ENCODE measurements around the gene SLC3A2. TPM values are rescaled to one million over a fixed set of nuclear protein-coding genes. Genes with fewer than 3 reads are reported as not detected.
A peak's percentile ranks its signal among the peaks of the same experiment; 100 is the strongest.

Gene SLC3A2
- total and polyA plus RNA-seq, 2 of the 13 experiments (the other 11 are each of a cell fraction or from before 2014, with no cell fraction given): 213 to 226 TPM

DNA sequence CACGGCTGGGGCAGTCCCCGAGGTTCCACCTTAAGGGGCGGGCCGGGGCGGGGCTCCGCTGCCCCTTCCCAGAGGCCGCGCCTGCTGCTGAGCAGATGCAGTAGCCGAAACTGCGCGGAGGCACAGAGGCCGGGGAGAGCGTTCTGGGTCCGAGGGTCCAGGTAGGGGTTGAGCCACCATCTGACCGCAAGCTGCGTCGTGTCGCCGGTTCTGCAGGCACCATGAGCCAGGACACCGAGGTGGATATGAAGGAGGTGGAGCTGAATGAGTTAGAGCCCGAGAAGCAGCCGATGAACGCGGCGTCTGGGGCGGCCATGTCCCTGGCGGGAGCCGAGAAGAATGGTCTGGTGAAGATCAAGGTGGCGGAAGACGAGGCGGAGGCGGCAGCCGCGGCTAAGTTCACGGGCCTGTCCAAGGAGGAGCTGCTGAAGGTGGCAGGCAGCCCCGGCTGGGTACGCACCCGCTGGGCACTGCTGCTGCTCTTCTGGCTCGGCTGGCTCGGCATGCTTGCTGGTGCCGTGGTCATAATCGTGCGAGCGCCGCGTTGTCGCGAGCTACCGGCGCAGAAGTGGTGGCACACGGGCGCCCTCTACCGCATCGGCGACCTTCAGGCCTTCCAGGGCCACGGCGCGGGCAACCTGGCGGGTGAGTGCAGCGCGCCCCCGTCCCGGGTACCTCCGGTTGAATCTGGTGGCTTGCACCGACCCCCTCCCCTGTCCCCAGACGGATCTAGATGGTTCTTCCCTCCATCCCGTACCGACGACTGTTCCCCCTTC, at the start of gene SLC3A2 (continued):
- TF ChIP-seq KLF16 (CRISPR knock-in tag; IDR thresholded peaks at IDR 0.05) (peak in 1 of 2 experiments; percentile 86; a peak in 3 of 4 replicates), NFKBIZ (CRISPR knock-in tag; IDR thresholded peaks at IDR 0.05) (peak; percentile 42; the same call in 1 of the 2 replicates), TMF1 (CRISPR knock-in tag; IDR thresholded peaks at IDR 0.05; ENCODE audit: low read depth) (peak; percentile 93), ZNF225 (CRISPR knock-in tag; IDR thresholded peaks at IDR 0.05) (peak; percentile 93), ZNF335 (CRISPR knock-in tag; IDR thresholded peaks at IDR 0.05) (peak; percentile 56; the same call in 1 of the 2 replicates), ZSCAN20 (CRISPR knock-in tag; IDR thresholded peaks at IDR 0.05; ENCODE audit: borderline replicate concordance) (no peak; the same call in 1 of the 2 replicates), HNRNPL (IDR thresholded peaks at IDR 0.05; ENCODE audit: low read depth, low read length) (peak; percentile 68; the same call in 1 of the 2 replicates), HHEX (CRISPR knock-in tag; IDR thresholded peaks at IDR 0.05) (0 out of 2 replicates have a peak, but pooled peaks have one; percentile 18), ZNF577 (CRISPR knock-in tag; IDR thresholded peaks at IDR 0.05; ENCODE audit: borderline replicate concordance, low read depth) (peak; percentile 86; the same call in 1 of the 2 replicates), ZNF282 (IDR thresholded peaks at IDR 0.05; ENCODE audit: partially characterized antibody) (no peak), ZSCAN22 (CRISPR knock-in tag; IDR thresholded peaks at IDR 0.05) (peak; percentile 59; the same call in 1 of the 2 replicates), HIVEP1 (CRISPR knock-in tag; IDR thresholded peaks at IDR 0.05) (peak; percentile 38; the same call in 1 of the 2 replicates), CREB1 (IDR thresholded peaks at IDR 0.05) (no peak), CREB1 (CRISPR knock-in tag; IDR thresholded peaks at IDR 0.05) (no peak)
- TF ChIP-seq, protein P1, sequence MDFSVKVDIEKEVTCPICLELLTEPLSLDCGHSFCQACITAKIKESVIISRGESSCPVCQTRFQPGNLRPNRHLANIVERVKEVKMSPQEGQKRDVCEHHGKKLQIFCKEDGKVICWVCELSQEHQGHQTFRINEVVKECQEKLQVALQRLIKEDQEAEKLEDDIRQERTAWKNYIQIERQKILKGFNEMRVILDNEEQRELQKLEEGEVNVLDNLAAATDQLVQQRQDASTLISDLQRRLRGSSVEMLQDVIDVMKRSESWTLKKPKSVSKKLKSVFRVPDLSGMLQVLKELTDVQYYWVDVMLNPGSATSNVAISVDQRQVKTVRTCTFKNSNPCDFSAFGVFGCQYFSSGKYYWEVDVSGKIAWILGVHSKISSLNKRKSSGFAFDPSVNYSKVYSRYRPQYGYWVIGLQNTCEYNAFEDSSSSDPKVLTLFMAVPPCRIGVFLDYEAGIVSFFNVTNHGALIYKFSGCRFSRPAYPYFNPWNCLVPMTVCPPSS (IDR thresholded peaks at IDR 0.05): no peak
- TF ChIP-seq, protein P2, sequence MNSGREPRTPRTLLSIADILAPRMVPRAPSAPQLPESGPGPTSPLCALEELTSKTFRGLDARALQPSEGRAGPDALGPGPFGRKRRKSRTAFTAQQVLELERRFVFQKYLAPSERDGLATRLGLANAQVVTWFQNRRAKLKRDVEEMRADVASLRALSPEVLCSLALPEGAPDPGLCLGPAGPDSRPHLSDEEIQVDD (CRISPR knock-in tag; IDR thresholded peaks at IDR 0.05; ENCODE audit: borderline replicate concordance): peak; percentile 77; the same call in 1 of the 2 replicates
- TF ChIP-seq, protein P3, sequence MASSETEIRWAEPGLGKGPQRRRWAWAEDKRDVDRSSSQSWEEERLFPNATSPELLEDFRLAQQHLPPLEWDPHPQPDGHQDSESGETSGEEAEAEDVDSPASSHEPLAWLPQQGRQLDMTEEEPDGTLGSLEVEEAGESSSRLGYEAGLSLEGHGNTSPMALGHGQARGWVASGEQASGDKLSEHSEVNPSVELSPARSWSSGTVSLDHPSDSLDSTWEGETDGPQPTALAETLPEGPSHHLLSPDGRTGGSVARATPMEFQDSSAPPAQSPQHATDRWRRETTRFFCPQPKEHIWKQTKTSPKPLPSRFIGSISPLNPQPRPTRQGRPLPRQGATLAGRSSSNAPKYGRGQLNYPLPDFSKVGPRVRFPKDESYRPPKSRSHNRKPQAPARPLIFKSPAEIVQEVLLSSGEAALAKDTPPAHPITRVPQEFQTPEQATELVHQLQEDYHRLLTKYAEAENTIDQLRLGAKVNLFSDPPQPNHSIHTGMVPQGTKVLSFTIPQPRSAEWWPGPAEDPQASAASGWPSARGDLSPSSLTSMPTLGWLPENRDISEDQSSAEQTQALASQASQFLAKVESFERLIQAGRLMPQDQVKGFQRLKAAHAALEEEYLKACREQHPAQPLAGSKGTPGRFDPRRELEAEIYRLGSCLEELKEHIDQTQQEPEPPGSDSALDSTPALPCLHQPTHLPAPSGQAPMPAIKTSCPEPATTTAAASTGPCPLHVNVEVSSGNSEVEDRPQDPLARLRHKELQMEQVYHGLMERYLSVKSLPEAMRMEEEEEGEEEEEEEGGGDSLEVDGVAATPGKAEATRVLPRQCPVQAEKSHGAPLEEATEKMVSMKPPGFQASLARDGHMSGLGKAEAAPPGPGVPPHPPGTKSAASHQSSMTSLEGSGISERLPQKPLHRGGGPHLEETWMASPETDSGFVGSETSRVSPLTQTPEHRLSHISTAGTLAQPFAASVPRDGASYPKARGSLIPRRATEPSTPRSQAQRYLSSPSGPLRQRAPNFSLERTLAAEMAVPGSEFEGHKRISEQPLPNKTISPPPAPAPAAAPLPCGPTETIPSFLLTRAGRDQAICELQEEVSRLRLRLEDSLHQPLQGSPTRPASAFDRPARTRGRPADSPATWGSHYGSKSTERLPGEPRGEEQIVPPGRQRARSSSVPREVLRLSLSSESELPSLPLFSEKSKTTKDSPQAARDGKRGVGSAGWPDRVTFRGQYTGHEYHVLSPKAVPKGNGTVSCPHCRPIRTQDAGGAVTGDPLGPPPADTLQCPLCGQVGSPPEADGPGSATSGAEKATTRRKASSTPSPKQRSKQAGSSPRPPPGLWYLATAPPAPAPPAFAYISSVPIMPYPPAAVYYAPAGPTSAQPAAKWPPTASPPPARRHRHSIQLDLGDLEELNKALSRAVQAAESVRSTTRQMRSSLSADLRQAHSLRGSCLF (CRISPR knock-in tag; IDR thresholded peaks at IDR 0.05; ENCODE audit: borderline replicate concordance): no peak
- TF ChIP-seq, protein P4, sequence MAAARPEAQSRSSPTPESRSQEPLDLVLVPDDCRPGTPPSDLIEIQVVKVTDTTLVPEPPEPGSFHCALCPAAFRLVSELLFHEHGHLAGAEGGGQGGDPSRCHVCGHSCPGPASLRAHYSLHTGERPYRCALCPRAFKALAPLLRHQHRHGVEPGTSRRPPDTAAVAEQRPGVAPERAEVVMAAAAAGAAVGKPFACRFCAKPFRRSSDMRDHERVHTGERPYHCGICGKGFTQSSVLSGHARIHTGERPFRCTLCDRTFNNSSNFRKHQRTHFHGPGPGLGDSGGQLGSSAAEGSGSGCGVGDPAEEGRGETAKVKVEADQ (CRISPR knock-in tag; IDR thresholded peaks at IDR 0.05; ENCODE audit: borderline replicate concordance): peak; percentile 85
- TF ChIP-seq, protein P5, sequence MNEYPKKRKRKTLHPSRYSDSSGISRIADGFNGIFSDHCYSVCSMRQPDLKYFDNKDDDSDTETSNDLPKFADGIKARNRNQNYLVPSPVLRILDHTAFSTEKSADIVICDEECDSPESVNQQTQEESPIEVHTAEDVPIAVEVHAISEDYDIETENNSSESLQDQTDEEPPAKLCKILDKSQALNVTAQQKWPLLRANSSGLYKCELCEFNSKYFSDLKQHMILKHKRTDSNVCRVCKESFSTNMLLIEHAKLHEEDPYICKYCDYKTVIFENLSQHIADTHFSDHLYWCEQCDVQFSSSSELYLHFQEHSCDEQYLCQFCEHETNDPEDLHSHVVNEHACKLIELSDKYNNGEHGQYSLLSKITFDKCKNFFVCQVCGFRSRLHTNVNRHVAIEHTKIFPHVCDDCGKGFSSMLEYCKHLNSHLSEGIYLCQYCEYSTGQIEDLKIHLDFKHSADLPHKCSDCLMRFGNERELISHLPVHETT (CRISPR knock-in tag; conservative IDR thresholded peaks at IDR 0.05): peak; percentile 33
